ENCODE data around the gene FBF1. TPM values are rescaled to one million over a fixed set of nuclear protein-coding genes. Genes with fewer than 3 reads are reported as not detected.
"Not testable (repeated sequence)": the region's sequence is repeated elsewhere in the genome, so short reads cannot be mapped to it uniquely, and the experiment has no call there.

Gene FBF1, protein sequence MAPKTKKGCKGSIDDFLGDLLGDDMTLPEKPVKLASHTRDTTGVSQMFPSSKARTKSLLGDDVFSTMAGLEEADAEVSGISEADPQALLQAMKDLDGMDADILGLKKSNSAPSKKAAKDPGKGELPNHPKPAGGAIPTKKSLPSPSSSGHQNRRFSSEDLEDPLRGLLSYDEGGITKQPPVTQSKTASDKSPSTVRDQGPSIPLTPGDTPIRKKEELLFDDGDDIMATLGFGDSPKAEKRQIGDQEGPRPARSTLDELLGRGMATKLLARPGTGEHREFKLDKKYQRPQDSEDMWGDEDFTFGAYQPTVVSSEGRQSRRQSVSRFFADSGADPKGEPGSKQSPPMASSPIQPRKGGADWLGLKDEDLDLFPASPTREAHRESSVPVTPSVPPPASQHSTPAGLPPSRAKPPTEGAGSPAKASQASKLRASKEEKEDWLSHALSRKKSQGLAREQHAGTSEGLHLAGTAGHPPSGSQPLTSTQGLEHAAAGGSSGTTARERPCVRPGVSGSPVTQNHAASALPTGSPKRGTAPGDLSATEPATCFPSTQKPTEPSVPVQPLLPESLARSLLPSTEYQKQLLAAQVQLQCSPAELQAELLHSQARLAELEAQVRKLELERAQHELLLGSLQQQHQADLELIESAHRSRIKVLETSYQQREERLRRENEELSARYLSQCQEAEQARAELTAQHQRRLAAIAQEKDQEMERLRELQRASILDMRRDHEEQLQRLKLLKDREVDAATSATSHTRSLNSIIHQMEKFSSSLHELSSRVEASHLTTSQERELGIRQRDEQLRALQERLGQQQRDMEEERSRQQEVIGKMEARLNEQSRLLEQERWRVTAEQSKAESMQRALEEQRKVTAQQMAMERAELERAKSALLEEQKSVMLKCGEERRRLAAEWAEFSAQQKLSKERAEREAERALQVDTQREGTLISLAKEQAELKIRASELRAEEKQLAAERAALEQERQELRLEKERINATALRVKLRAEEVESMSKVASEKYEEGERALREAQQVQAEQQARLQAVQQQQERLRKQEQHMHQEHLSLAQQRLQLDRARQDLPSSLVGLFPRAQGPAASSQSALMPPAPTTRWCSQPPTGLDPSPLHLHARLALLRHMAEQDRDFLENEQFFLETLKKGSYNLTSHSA
- polyA plus RNA-seq (ENCODE audit: insufficient read length in 3 of 3), result 1 to 10 TPM; 6.6 to 8.3 (median 7.0) TPM

DNA sequence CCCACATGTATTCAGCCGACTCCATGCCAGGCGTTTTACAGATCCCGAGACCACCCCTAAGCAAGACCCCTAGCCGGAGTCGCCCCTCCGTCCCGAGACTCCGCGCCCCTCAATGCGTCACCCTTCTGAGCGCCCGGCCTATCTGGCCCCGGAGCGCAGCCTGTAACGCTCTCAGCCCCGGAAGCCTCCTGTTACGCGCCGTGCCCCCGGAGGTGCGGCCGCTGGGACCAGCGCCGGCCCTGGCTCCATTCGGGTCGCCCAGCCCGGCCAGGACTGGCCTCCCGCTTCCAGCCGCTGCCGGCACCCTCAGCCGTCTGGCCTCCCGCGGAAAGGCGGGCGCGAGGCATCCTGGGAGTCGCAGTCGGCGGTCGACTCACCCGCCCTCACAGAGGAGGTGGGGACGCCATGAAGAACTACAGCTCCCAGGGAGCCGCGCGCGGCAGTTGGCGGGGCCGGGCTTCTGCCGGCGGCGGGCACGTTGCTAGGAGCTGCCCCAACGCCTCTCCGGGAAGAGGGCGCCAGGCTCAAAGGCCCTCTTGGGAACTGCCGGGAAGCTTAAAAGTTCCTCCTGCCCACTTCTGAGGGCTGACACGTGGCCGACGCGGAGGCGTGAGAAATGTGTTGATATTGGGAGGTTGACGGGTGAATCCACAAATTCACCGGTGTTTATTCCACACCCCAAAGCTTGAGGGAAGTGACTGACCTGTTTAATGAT is at the start of gene FBF1:
TSS of gene FBF1 (minus strand) at position 316 of the 715 bp plus-strand sequence. CDS start 2,893 bp downstream, outside the sequence.
- peak; percentile 68 to 89 (median 74) for DNase-seq (ENCODE audit: low read depth in 3 of 3, low spot score in 2 of 3)

DNA sequence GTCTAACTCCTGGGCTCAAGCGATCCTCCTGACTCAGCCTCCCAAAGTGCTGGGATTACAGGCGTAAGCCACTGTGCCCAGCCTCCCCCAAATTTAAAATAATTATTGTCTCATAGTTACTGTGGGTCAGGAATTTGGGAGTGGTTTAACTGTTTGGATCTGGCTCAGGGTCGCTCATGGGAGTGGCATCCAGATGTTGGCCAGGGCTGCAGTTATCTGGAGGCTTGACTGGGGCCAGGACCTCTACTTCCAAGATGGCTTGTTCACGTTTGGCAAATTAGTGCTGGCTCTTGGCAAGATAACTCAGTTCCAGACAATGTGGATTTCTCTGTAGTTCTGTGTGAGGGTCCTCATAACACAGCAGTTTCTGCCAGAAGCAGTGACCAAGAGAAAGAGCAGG is 46.2 kb upstream of the FBF1 start:
- no peak for DNase-seq (ENCODE audit: low read depth in 3 of 3, low spot score in 2 of 3)

DNA sequence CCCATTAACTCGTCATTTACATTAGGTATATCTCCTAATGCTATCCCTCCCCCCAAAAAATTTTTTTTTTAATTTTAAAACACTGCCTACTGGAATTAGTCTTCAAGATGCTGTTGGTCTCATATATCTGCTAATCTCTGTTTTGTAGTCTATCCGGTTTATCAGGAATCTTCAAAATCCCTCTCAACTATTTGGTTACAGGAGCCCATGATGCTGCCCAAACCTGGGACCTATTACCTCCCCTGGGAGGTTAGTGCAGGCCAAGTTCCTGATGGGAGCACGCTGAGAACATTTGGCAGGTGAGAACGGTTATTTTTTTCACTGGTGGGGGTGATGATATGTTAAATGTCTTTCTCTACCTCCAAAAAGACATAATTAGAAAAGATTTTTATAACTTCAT is 45.1 kb upstream of the FBF1 start:
- DNase-seq (ENCODE audit: low read depth in 3 of 3, low spot score in 2 of 3), result no peak

DNA sequence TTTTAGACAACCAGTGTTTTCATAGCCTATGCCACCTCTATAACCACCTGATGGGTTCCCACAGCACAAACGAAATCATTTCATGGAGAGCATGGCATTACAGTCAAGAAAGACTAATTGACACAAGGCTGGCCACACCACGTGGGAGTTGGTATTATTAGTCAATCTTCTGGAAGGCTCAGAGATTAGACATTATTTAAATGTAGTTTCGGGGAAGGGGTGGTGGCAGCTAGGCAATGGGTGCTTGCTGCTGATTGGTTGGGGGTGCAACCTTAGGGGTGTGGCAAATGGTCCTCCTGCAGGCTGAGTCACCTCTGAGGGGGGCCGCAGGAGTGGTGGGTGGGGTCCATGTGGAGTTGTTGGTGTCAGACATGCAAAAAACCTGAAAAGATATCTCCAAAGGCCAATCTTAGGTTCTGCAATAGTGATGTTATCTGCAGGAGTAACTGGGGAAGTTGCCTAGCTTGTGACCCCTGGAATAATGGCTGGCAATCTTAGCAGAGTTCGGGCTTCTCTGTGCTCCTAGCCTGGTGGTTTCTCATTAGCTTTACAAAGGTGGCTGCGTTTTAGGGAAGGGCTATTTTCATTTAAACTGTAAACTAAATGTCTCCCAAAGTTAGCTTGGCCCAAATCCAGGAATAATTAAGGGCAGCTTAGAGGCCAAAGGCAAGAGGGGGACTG is 42.8 kb upstream of the FBF1 start:
- no peak for DNase-seq (ENCODE audit: low read depth in 3 of 3, low spot score in 2 of 3)

DNA sequence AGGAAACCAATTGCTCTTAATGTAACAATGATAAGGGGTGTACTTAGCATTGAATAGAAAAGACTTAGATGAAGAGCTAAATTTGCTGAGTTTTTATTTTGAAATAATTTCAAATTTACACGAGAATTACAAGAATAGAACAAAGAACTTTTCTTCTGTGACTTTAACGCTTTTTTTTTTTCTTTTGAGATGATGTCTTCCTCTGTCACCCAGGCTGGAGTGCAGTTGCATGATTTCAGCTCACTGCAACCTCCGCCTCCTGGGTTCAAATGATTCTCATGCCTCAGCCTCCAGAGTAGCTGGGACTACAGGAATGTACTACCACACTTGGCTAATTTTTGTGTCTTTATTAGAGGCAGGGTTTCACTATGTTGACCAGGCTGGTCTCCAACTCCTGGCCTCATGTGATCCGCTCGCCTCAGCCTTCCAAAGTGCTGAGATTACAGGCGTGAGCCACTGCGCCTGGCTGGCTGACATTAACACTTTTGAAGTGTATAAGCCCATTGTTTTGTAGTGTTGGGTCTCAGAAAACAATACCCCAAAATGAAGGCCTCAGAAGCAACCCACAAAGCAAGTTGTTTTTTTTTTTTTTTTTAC is 40.3 kb upstream of the FBF1 start:
- no peak for DNase-seq (ENCODE audit: low read depth in 3 of 3, low spot score in 2 of 3)

DNA sequence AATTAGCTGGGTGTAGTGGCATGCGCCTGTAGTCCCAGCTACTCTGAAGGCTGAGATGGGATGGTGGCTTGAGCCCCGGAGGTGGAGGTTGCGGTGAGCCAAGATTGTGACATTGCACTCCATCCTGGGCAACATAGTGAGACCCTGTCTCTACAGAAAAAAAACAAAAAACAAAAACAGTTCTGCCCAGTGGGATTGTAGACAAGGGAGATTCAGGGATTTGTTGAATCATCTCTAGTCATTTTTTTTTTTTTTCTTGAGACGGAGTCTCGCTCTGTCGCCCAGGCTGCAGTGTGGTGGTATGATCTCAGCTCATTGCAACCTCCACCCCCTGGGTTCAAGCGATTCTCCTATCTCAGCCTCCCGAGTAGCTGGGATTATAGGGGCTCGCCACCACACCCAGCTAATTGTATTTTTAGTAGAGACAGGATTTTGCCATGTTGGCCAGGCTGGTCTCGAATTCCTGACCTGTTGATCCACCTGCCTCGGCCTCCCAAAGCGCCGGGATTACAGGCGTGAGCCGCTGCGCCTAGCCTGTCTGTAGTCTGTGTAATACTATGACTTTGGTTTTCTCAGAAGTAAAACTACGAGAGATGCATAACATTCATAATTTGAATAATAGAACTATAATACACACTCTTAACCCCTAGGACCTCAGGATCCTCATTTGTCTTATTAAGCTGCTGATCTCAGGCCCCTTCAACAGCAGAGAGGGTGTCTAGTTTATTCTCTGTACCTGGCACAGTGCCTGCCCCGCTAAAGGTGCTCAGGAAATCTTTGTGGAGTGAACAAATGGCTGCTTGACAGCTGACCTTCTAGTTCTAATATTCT is 39.6 kb upstream of the FBF1 start:
- DNase-seq (ENCODE audit: low read depth in 3 of 3, low spot score in 2 of 3), result no peak

DNA sequence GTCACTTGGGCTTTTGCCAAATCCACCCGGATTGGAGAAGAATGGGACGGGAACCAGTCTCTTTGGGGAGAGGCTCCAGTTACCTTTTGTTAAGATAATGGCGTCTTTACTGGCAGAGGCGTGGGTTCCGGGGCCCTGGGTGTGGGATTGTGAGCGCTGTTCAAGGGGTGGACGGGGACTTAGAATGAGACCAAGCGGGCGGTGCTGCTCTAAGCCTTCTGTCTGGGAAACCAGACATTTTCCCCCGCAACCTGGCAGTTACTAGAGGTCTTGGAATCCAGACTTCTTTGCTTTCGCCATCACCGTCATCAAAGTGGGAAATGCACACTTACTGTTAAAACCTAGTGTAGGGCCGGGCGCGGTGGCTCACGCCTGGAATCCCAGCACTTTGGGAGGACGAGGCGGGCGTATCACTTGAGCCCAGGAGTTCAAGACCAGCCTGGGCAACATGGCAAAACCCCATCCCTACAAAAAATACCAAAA is 38.9 kb upstream of the FBF1 start:
- DNase-seq (ENCODE audit: low read depth in 3 of 3, low spot score in 2 of 3), result no peak

DNA sequence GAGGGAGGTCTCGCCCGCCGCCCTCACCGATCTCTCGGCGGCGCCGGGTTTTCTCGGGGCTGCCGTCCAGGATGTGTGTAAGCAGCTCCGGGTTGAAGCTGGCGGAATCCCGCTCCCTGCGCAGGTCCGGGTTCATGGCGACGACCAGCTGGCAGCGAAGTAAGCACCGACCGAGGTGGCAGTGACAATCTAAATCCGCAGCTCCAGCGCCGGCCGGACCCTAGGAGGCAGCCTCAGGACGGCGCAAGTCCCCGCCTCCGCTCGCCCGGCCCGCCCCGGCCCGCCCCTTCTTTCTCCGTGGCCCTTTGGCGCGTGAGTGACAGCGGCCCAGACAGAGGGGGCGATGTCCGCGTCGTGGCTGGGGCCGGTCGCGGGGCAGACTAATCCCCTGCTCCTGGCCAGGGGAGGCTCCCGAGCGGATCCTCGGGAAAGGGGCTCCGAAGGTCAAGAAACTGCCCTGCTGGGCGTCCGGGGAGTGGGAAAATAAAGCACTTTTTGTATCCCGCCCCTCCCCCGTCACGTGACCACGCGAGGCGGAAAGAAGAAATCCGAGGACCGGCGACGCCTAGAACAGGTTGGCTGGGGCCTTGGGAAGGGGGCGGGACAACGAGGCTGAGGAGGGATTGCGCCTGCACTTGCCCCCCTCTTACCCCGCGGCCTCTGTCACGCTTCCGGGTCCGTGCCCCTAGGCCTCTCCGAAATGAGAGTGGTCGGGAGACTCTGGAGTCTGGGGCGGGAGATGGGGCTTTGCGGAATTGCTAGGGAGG is 38.3 kb upstream of the FBF1 start, which contains the start of the genes ACOX1 and TEN1:
TSS of gene ACOX1 (minus strand) at position 229 of the 767 bp plus-strand sequence. CDS start at position 136, 93 bp downstream.
TSS of gene TEN1 (plus strand) at position 303 of the 767 bp plus-strand sequence. CDS start 6,953 bp downstream, outside the sequence.
- peak; percentile 93 to 96 (median 94) for DNase-seq (ENCODE audit: low read depth in 3 of 3, low spot score in 2 of 3)

DNA sequence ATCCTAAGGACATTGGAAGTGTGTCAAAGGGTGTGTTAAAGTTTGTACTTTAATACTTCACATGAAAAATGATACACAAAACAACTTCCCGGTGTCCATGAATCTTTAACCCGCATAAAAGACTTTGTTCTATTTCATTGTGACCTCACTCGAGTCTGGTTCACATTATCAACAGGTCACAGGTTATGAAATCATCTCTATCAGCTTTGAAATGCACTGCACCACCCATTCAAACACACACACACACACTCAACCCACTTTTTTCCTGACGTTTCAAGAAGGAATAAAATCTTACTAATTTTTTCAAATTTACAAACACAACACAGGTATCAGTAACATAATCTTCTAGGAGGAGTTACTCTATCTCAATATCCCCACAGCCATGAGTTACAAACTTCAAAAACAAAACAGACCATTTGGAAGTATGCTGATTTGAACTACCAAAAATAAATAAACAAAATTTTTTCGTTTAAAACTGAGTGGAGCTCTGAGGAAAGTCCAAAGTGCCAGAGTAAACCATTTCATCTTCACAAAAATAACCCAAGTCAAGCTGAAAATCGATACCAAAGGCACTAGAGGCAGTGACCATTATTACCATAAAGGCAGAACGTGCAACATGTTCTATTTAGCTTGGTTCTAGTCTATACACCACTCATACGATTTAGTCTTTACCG is 35.5 kb upstream of the FBF1 start:
- DNase-seq (ENCODE audit: low read depth in 3 of 3, low spot score in 2 of 3), result no peak

DNA sequence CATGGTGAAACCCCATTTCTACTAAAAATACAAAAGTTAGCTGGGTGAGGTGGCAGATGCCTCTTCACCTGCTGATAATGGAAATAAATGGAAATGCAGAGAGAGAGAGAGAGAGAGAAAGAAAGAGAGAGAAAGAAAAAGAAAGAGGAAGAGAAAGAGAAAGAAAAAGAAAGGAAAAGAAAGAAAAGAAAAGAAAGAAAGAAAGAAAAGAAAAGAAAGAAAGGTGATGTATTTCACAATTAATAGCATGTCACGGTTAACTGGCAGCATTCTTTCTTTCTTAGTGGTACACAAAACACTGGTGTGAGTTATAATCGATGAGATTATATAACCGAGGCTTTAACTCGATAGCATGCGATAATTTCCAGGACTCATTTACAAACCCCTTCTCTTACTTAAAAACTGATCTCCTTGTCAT is 34.9 kb upstream of the FBF1 start:
- no peak for DNase-seq (ENCODE audit: low read depth in 3 of 3, low spot score in 2 of 3)

DNA sequence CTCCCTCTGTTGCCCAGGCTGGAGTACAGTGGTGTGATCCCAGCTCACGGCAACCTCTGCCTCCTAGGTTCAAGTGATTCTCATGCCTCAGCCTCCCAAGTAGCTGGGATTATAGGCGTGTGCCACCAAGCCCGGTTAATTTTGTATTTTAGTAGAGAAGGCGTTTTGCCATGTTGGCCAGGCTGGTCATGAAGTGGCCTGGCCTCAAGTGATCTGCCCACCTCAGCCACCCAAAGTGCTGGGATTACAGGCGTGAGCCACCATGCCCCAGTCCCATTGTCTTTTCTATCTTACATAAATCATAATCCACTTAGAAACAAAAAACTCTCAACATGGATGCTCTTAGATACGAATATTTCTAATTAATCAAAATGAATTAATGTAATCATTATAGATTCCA is 34.3 kb upstream of the FBF1 start:
- not testable (repeated sequence) for DNase-seq (ENCODE audit: low read depth in 3 of 3, low spot score in 2 of 3)

DNA sequence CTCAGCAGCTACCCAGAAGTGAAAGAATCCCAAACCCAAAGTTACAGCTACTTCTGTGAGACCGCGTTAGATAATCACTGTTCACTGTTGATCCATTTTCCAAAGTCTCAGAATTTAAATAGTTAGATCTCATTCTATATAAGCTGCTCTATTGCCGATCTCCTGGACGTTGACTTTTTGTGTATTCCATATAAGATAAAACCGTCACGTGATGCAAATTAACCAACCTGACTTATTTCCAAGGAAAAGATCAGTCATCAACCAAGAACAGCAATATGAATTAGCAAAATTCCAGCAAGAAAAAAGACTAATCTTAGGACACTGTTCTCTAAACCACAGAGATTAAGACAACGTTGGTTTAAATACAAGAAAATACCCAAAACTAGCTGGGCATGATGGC is 29.8 kb upstream of the FBF1 start:
- DNase-seq (ENCODE audit: low read depth in 3 of 3, low spot score in 2 of 3), result no peak

DNA sequence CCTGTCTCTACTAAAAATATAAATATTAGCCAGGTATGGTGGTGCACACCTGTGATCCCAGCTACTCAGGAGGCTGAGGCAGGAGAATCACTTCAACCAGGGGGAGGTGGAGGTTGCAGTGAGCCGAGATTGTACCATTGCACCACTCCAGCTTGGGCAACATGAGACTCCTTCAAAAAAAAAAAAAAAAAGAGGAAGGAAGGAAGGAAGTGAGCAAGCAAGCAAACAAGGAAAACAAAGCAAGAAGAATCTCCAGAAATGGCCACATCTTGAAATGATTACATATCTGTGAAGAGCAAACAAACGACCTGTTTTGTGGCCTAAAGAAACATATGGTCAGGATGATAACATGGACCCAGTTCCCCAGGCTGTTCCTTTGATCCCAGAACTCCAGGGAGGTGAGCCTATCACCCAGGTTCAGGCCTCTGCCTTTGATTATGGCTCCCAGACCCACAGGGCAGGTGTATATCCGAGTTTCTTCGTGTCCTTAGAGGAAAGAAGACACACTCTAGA is 29.2 kb upstream of the FBF1 start:
- no peak for DNase-seq (ENCODE audit: low read depth in 3 of 3, low spot score in 2 of 3)

DNA sequence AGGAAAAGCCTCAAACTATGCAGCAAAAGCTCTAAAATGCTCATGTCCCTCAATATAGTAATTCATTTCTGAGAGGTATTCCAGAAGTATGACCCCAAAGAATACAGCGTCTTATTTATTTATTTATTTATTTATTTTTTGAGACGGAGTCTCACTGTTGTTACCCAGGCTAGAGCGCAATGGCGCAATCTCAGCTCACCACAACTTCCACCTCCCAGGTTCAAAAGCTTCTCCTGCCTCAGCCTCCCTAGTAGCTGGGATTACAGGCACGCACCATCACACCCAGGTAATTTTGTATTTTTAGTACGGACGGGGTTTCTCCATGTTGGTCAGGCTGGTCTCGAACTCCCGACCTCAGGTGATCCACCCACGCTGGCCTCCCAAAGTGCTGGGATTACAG is 28.2 kb upstream of the FBF1 start:
- not testable (repeated sequence) for DNase-seq (ENCODE audit: low read depth in 3 of 3, low spot score in 2 of 3)

DNA sequence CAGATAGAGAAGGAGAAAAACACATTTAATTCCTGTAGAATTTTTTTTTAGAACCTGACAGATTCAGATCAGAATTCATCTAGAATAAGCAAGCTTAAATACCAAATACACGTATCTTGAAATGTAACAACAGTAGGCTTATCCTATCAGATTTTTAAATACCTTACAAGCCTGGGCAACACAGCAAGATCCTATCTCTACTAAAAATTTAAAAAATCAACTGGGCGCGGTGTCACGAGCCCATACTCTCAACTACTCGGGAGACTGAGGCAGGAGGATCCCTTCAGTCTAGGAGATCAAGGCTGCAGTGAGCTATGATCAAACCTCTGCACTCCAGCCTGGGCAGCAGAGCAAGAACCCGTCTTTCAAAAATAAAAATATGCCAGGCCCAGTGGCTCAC is 24.6 kb upstream of the FBF1 start:
- DNase-seq (ENCODE audit: low read depth in 3 of 3, low spot score in 2 of 3), result no peak

DNA sequence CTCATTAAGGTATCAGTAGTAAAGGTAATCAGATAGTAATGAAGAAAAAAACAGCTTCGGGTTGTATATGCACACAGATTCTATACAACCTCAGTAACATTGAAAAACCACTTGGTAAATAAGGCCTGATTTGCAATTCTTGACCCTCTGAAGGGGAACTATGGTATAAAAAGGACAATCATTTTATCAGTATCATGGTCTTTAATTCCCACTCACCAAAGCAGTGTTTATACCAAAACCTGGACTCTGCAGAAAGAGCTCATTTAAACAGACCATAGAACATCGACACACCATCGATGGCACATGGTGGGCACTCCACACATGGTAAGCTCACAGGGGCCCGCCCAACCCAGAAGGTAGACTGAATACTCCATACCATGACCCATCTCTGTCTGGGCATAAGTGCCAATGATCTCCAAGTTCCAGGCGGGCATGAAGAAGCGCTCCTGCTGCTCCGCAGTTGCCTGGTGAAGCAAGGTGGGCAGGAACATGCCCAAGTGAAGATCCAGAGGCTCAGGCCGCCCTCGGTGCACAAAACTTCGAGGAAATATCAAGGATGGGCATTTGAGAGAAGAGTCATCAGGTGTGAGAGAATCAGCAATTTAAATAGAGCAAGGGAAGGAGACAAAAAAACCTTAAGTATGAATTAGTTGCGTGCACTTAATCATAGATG is 19.1 kb upstream of the FBF1 start:
- DNase-seq (ENCODE audit: low read depth in 3 of 3, low spot score in 2 of 3), result no peak

All from right renal cortex interstitium (tissue), 3 donors.